Neural cell (in vitro differentiated cells): ENCODE results near the gene DHRS1. TPM values are rescaled to one million over a fixed set of nuclear protein-coding genes. Genes with fewer than 3 reads are reported as not detected.

Experiments
- H2AFZ ChIP-seq: fragments of 200-600, 300-800 bp; sonication (generic), shearing (Covaris generic); 2 replicates; pipeline ENCODE4 v1.6.0; 2014; ENCODE audit warnings: low read depth, mild to moderate bottlenecking, antibody characterized with exemption, low read length, moderate library complexity
- H3F3A ChIP-seq: fragments of 200-600 bp; shearing (Covaris generic); 2 replicates; pipeline ENCODE4 v1.6.1; 2016; ENCODE audit warnings: mild to moderate bottlenecking, moderate library complexity, mixed read lengths, antibody characterized with exemption, low read length; ENCODE audit not compliant: insufficient read depth, poor library complexity, severe bottlenecking
- H3K27ac ChIP-seq: fragments of 200-600, 300-800 bp; sonication (generic), shearing (Covaris generic); 2 replicates; pipeline ENCODE4 v1.5.1; 2014; ENCODE audit warnings: mild to moderate bottlenecking, low read length, moderate library complexity
- H3K27me3 ChIP-seq: fragments of 300-800, 200-600 bp; sonication (generic), shearing (Covaris generic); 2 replicates; pipeline ENCODE4 v1.6.0; 2014; ENCODE audit warnings: mild to moderate bottlenecking, low read depth, low read length, moderate library complexity; ENCODE audit not compliant: insufficient read depth
- H3K36me3 ChIP-seq: fragments of 300-800, 200-600 bp; sonication (generic), shearing (Covaris generic); 2 replicates; pipeline ENCODE4 v1.5.1; 2014; ENCODE audit warnings: mild to moderate bottlenecking, antibody characterized with exemption, low read length, moderate library complexity; ENCODE audit not compliant: insufficient read depth
- H3K4me2 ChIP-seq: fragments of 300-800, 200-600 bp; sonication (generic), shearing (Covaris generic); 2 replicates; pipeline ENCODE4 v1.6.0; 2014; ENCODE audit warnings: mild to moderate bottlenecking, low read length
- H3K4me3 ChIP-seq: fragments of 300-800, 200-600 bp; sonication (generic), shearing (Covaris generic); 2 replicates; pipeline ENCODE4 v1.5.1; 2014; ENCODE audit warnings: mild to moderate bottlenecking, low read length, moderate library complexity
- H3K79me2 ChIP-seq: fragments of 200-600 bp; shearing (Covaris generic); replicated peaks from 2 replicates; pipeline ENCODE4 v1.6.0; 2014; ENCODE audit warnings: mild to moderate bottlenecking, low read length, moderate library complexity; ENCODE audit not compliant: insufficient read depth
- H3K9ac ChIP-seq: fragments of 300-800, 200-600 bp; sonication (generic), shearing (Covaris generic); 2 replicates; pipeline ENCODE4 v1.6.1; 2016; ENCODE audit warnings: mild to moderate bottlenecking, low read length, mixed read lengths
- H3K9me2 ChIP-seq: fragments of 200-600 bp; shearing (Covaris generic); 2 replicates; pipeline ENCODE4 v1.6.1; 2016; ENCODE audit warnings: mild to moderate bottlenecking, low read length, mixed read lengths; ENCODE audit not compliant: insufficient read depth
- H3K9me3 ChIP-seq: fragments of 200-600, 300-800 bp; sonication (generic), shearing (Covaris generic); 2 replicates; pipeline ENCODE4 v1.6.1; 2016; ENCODE audit warnings: mild to moderate bottlenecking, mixed run types, low read length, moderate library complexity, mixed read lengths
- H4K20me1 ChIP-seq: fragments of 200-600 bp; shearing (Covaris generic); 2 replicates; pipeline ENCODE4 v1.6.1; 2016; ENCODE audit warnings: mild to moderate bottlenecking, mixed run types; ENCODE audit not compliant: insufficient read depth
- CTCF ChIP-seq: fragments of 450-650 bp; IDR thresholded peaks from 2 replicates; pipeline ENCODE4 v1.5.1; 2014; ENCODE audit warnings: antibody characterized with exemption, mild to moderate bottlenecking, moderate library complexity; ENCODE audit not compliant: poor library complexity, severe bottlenecking
- EP300 ChIP-seq: fragments of 450-650 bp; conservative IDR thresholded peaks from 2 replicates; pipeline ENCODE4 v1.6.1; 2014; ENCODE audit warnings: antibody characterized with exemption, mild to moderate bottlenecking, moderate library complexity; ENCODE audit not compliant: poor library complexity, severe bottlenecking
- EZH2 ChIP-seq: fragments of 200-600, 300-800 bp; shearing (Covaris generic), sonication (generic); IDR thresholded peaks from 2 replicates; pipeline ENCODE4 v1.6.1; 2014; ENCODE audit warnings: antibody characterized with exemption, low read length, borderline replicate concordance, mild to moderate bottlenecking; ENCODE audit not compliant: insufficient read depth, poor library complexity, severe bottlenecking
- MXI1 ChIP-seq: fragments of 450-650 bp; conservative IDR thresholded peaks from 2 replicates; pipeline ENCODE4 v1.6.1; 2014; ENCODE audit warnings: antibody characterized with exemption, mild to moderate bottlenecking; ENCODE audit not compliant: poor library complexity, severe bottlenecking
- POLR2AphosphoS5 ChIP-seq: IDR thresholded peaks from 2 replicates; pipeline ENCODE4 v1.6.1; 2012
- RAD21 ChIP-seq: fragments of 450-650 bp; conservative IDR thresholded peaks from 2 replicates; pipeline ENCODE4 v1.6.1; 2014; ENCODE audit warnings: antibody characterized with exemption, mild to moderate bottlenecking, moderate library complexity
- REST ChIP-seq: IDR thresholded peaks from 2 replicates; pipeline ENCODE4 v1.6.1; 2012; ENCODE audit warnings: borderline replicate concordance
- SMC3 ChIP-seq: fragments of 450-650 bp; conservative IDR thresholded peaks from 2 replicates; pipeline ENCODE4 v1.6.1; 2014; ENCODE audit warnings: antibody characterized with exemption, mild to moderate bottlenecking, moderate library complexity; ENCODE audit not compliant: poor library complexity
- TAF1 ChIP-seq: IDR thresholded peaks from 2 replicates; pipeline ENCODE4 v1.6.1; 2012; ENCODE audit warnings: low read depth
- polyA plus RNA-seq: library from polyadenylated mRNA; depleted of rRNA; stranded (reverse); fragments of >200 nt; gene quantifications from 2 replicates; pipeline ENCODE4 v1.2.3, GENCODE V29; 2014

Gene DHRS1
- polyA plus RNA-seq, 1 donor from 2014 or later, result 6.9 TPM

DNA sequence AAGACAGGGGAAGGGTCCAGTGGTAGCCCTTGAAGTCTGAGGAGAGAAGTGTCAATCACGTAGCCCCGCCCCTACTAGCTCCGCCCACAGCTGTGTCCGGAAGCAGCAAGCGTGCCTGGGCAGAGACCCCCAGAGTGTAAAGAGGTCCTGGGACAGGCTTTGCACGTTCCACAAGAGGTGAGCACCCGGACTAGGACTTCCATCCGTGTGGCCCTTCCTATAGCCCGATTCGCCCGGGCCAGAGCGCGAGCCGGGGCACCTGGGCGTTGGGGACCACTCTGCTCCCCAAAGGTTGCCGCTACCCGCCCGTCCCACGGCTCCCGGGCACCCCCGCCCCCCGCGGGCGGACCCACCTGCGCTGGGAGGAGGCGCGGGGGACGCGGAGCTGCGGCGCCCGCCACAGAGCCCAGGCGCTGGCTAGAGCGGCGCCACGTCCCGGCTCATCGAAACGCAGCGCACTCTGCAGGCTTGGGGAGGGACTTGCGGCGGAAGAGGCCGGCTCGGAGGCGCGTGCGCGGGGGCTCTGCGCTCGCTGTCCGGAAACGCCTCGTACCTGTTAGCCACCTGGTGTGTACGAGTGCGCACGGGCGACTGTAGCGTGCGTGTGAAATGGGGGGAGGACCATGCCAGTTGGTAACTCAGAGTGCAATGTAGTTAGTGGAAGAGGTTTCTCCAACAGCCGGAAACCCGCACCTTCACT is 28.3 kb downstream of the DHRS1 start, which contains the start of gene RABGGTA:
Gene RABGGTA (minus strand): TSS at position 464 of the 700 bp plus-strand sequence. CDS start 482 bp downstream, outside the sequence.
- peak within 1 kb of the TSS; percentile 86 for H3K9ac ChIP-seq
- H3K4me3 ChIP-seq, result peak within 1 kb of the TSS; percentile 88
- peak within 1 kb of the TSS; percentile 83 for H3K27ac ChIP-seq
- H3F3A ChIP-seq, result no peaks in the 10 kb centered on the region
- H3K36me3 ChIP-seq, result no peaks in the 10 kb centered on the region
- H3K4me2 ChIP-seq, result peak within 1 kb of the TSS; percentile 55
- no peaks in the 10 kb centered on the region for H3K27me3 ChIP-seq
- peak within 1 kb of the TSS; percentile 88 for H2AFZ ChIP-seq
- no peaks in the 10 kb centered on the region for H3K9me2 ChIP-seq
- no peaks in the 10 kb centered on the region for H3K9me3 ChIP-seq
- no peaks in the 10 kb centered on the region for H4K20me1 ChIP-seq
- H3K79me2 ChIP-seq, result no peaks in the 10 kb centered on the region
- TF ChIP-seq SMC3 (no peak), POLR2AphosphoS5 (peak; percentile 46), EP300 (peak; percentile 54), CTCF (peak; percentile 98), REST (no peak), TAF1 (no peak), RAD21 (peak; percentile 43), EZH2 (no peak), MXI1 (peak; percentile 86)

GRCh38 chr14:24270537-24271133 is 28.9 kb downstream of the DHRS1 start:
- Histone ChIP-seq H3K9me2 (no peaks in the 10 kb centered on the region), H3K27me3 (no peaks in the 10 kb centered on the region), H3K36me3 (no peaks in the 10 kb centered on the region), H3K9me3 (no peaks in the 10 kb centered on the region), H3K4me2 (peak overlapping the region; percentile 55), H3K4me3 (peak overlapping the region; percentile 88), H3K27ac (peak overlapping the region; percentile 83), H3K9ac (peak overlapping the region; percentile 86), H3F3A (no peaks in the 10 kb centered on the region), H2AFZ (peak overlapping the region; percentile 88), H4K20me1 (no peaks in the 10 kb centered on the region), H3K79me2 (no peaks in the 10 kb centered on the region)
- TF ChIP-seq TAF1, result no peak
- TF ChIP-seq SMC3, result no peak
